Lower leg skin (tissue), 4 donors: ENCODE data around the gene PHACTR2. TPM values are rescaled to one million over a fixed set of nuclear protein-coding genes. Genes with fewer than 3 reads are reported as not detected.

Experiments
- DNase-seq, 2 donors: peaks; one replicate each; pipeline ENCODE4 v3.0.0-alpha.2; 2019; ENCODE audit warnings: low spot score in 2 of 2
- H3K4me3 ChIP-seq: fragments of 200-600 bp; sonication (generic); 2 replicates; pipeline ENCODE4 v1.5.1; 2017; ENCODE audit warnings: mild to moderate bottlenecking, low read depth; ENCODE audit not compliant: poor library complexity, severe bottlenecking
- POLR2A ChIP-seq, 2 donors: fragments of 450-650 bp; IDR thresholded peaks; one replicate each; pipeline ENCODE4 v1.6.1; 2016 to 2017; ENCODE audit warnings: antibody characterized with exemption in 2 of 2, mild to moderate bottlenecking in 1 of 2, moderate library complexity in 1 of 2
- WGBS, 2 donors: methylation state at CpG; one replicate each; pipeline ENCODE4 v1.1.5; 2018; 5-methylcytosine and 5-hydroxymethylcytosine counted together
- intact Hi-C: fragments of 100-400 bp; cut with DNase I; formaldehyde crosslinking; loops from one replicate; pipeline ENCODE4 v1.15.0; 2023; ENCODE audit warnings: low total_unique reads
- total RNA-seq, 4 donors: library from RNA; depleted of rRNA; stranded (reverse); fragments of >200 nt; gene quantifications; one replicate each; pipeline ENCODE4 v1.1.0, GENCODE V29; 2016
- TF ChIP-seq, protein P1 (sequence below), 3 donors: fragments of 450-650 bp; IDR thresholded peaks; one replicate each; pipeline ENCODE4 v1.5.1; 2016; ENCODE audit warnings: antibody characterized with exemption in 3 of 3, mild to moderate bottlenecking in 3 of 3, moderate library complexity in 2 of 3

The PHACTR2 gene
- total RNA-seq, 4 donors from 2014 or later: 9.4 to 24.5 (median 15.2) TPM

GRCh38 chr6:143698329-143698728, 20.6 kb downstream of the PHACTR2 start:
- 92 to 94% methylated on average over 3 of the region's 3 CpGs for WGBS, 2 donors
- DNase-seq: no peak
- no peak overlapping the region for H3K4me3 ChIP-seq
- intact Hi-C loops: no loop called here
- no peak for TF ChIP-seq POLR2A (IDR thresholded peaks at IDR 0.05)
- TF ChIP-seq, protein P1, sequence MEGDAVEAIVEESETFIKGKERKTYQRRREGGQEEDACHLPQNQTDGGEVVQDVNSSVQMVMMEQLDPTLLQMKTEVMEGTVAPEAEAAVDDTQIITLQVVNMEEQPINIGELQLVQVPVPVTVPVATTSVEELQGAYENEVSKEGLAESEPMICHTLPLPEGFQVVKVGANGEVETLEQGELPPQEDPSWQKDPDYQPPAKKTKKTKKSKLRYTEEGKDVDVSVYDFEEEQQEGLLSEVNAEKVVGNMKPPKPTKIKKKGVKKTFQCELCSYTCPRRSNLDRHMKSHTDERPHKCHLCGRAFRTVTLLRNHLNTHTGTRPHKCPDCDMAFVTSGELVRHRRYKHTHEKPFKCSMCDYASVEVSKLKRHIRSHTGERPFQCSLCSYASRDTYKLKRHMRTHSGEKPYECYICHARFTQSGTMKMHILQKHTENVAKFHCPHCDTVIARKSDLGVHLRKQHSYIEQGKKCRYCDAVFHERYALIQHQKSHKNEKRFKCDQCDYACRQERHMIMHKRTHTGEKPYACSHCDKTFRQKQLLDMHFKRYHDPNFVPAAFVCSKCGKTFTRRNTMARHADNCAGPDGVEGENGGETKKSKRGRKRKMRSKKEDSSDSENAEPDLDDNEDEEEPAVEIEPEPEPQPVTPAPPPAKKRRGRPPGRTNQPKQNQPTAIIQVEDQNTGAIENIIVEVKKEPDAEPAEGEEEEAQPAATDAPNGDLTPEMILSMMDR (IDR thresholded peaks at IDR 0.05): no peak

DNA sequence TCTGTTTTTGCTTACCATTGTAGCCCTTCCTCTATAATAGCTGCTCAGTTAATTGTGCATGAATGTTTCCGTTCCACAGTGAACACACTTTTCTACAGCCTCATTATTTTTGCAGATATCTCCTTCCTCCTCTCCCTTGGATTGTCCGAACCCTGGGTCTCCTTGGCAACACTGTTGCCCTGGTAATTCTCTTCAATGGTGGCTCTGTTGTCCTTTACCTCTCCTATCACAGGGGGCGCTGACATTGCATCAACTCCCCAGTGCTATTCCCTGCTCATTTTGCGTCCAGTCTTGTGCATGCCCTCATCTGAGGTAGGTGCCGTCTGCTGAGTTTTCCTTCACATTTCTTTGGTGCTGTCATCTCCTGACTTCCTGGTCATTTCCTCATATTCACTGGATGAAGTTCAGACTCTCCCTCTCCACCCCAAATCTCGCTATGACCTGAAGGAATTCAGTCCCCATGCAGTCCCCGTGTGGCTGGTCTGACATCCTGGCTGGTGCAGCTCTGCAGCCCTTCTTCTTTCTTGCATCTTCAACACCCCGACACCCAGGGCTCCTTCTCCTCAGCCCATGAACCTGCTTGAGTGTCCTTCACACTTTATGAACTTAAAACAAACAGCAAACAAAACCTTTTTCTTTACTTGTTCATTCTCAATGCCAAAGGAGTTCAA, 21.1 kb downstream of the PHACTR2 start:
- TF ChIP-seq, protein P1 (IDR thresholded peaks at IDR 0.05): no peak
- DNase-seq: no peak
- WGBS, 2 donors: 86 to 88% methylated on average over 8 of the region's 8 CpGs
- intact Hi-C loops: no loop called here
- H3K4me3 ChIP-seq: no peak overlapping the region

DNA sequence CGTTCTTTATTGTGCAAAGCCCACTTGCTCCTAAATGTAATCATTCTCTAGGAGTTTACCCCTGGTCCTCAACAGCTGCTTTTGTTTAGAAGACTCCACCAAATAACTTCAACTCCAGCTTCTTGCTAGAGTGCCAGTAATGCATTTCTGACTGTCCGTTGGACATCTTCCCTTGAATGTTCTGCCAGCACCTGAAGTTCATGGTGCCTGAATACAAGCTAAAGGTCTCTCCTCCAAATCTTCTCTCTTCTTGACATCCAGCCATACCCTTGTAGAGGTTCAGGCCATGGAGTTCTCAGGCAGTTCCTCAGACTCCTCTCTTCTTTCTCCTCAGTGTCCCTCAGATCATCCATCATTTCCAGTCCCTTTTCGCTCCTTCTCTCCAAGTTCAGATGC, 21.7 kb downstream of the PHACTR2 start:
- intact Hi-C loops: no loop called here
- WGBS, 2 donors: 75 to 77% methylated on average over 3 of the region's 3 CpGs
- no peak for DNase-seq
- no peak for TF ChIP-seq POLR2A (IDR thresholded peaks at IDR 0.05)
- TF ChIP-seq, protein P1 (IDR thresholded peaks at IDR 0.05): no peak
- H3K4me3 ChIP-seq: no peak overlapping the region

DNA sequence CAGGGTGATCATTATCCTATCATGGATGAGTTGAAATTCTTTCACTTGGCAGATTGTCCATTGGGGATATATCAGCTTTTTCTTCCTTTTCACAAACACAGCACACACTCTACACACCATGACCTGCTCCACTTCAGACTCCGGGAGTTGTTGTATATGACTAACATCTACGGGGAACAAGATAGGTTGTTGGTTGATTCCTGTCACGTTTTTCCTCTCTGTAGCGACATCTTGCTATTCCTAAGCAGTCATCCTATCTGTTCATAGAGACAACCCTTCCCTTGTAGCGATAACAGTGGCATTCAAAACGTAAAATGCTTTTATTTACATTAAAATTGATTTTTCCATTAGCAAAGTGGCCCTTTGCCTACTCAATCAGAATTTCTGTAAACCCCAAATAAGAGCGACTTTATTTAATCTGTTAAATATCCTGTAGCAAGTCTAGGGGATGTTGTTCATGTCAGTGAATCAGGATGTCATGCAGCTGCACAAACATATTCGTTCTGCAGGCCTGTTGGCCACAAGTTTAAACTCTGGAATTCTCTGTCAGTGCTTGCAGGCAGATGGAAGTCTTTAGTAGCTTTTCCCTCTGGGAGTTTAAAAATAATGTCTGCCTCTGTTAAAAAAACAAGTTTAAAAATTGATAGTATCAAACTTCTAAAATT, 23.1 kb downstream of the PHACTR2 start:
- TF ChIP-seq POLR2A (IDR thresholded peaks at IDR 0.05): no peak
- TF ChIP-seq, protein P1 (IDR thresholded peaks at IDR 0.05): no peak
- intact Hi-C loops: no loop called here
- no peak overlapping the region for H3K4me3 ChIP-seq
- 58 to 68% methylated on average over 8 of the region's 8 CpGs for WGBS, 2 donors
- no peak for DNase-seq

DNA sequence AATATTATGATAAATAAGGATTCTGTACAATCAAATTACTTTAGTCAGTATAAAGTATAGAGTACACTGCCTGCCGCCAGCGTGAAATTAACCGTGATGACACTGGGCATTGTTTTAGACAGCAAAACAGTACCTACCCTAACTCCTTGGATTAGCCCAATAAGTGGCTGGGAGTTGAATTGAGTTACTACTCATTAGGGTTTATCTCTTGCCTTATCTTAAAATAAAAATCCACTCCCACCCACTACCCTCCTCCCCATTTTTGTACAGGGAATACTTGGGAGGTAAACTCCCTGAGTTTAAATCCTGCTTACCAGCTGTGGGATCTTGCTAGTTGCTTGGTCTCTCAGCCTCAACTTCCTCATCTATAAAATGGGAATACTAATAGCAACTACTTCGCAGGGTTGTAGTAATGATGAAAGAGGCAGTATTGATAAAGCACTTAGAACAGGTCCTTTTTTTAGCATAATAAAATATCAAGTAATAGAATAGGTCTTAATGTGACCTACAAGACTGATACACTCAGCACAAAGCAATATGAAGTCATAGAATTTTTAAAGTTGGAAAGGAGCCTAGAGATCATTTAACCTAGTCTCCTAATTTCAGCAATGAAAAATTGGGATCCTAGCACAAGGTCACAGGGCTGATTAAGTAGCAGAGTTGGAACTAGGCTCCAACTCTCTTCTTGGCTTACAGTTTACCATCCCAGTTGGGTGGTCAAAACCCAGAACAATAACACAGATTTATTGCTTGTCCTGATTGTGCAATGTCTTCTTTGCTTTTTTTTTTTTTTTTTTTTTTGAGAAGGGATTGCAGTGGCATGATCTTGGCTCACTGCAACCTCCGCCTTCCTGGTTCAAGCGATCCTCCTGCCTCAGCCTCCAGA, 23.8 kb downstream of the PHACTR2 start:
- WGBS, 2 donors: 75 to 76% methylated on average over 6 of the region's 6 CpGs
- H3K4me3 ChIP-seq: no peak overlapping the region
- intact Hi-C loops: no loop called here
- no peak for DNase-seq
- TF ChIP-seq POLR2A (IDR thresholded peaks at IDR 0.05): no peak
- TF ChIP-seq, protein P1 (IDR thresholded peaks at IDR 0.05): no peak
